H1 (cell line): ENCODE measurements around the gene PDZD2. TPM values are rescaled to one million over a fixed set of nuclear protein-coding genes. Genes with fewer than 3 reads are reported as not detected.

ENCODE experiments used
- GTF2F1 ChIP-seq: IDR thresholded peaks from 2 replicates; pipeline ENCODE4 v1.6.1; 2012; ENCODE audit warnings: low read depth, low read length, improper control_type of control experiment, borderline replicate concordance
- polyA plus RNA-seq, 7 experiments: library from polyadenylated mRNA; depleted of rRNA in 3 of 7; stranded (reverse) in 5 of 7; unstranded in 2 of 7; fragments of >200 nt in 5 of 7; fragments of 200-250 nt in 2 of 7; gene quantifications; 1 replicate in 5 of 7; 2 replicates in 1 of 7; 4 replicates in 1 of 7; pipeline versions ENCODE4 v1.2.1 to v1.2.3, GENCODE V29; 2011 to 2013; ENCODE audit warnings: missing spikeins in 2 of 7, mixed read lengths in 2 of 7
- total RNA-seq: library from RNA; stranded (reverse); fragmentation: NEBNext Ultra II Directional; extraction: Animal tissue kit (Norgen Biotek cat#: 25700); gene quantifications from 2 replicates; pipeline ENCODE4 v1.2.1, GENCODE V29; 2021

Gene PDZD2
- total and polyA plus RNA-seq, 2 of the 8 experiments (the other 6 are each of a cell fraction or from before 2014, with no cell fraction given) = 1.2 to 6.8 TPM

- no peak for TF ChIP-seq GTF2F1
Observed at GRCh38 chr5:31641575-31641974, 2.6 kb downstream of the PDZD2 start (continued).
